GM20000 (cell line): ENCODE results near the gene DCP1A.

ENCODE experiments used
- DNase-seq: peaks from one replicate; pipeline ENCODE4 v3.0.0; 2012; ENCODE audit warnings: low spot score
- TF ChIP-seq, protein P1 (sequence below): IDR thresholded peaks from 2 replicates; pipeline ENCODE4 v1.5.1; 2012; ENCODE audit warnings: mild to moderate bottlenecking, control low read depth; ENCODE audit errors: extremely low read depth, missing control alignments

Gene DCP1A

DNA sequence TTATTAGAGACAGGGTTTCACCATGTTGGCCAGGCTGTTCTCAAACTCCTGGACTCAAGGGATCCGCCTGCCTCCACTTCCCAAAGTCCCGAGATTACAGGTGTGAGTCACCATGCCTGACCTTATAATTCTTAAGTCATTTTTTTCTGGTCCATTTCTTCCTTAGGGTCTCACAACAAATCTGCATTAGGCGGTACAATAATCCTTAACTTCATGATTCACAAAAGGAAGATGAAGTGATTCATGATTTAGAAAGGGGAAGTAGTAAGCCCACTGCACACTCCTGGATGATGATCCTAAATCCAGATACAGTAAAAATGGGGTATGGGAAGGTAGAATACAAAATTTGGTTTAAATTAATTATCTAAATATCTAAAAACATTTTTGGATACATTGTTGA lies 46.5 kb downstream of the DCP1A start:
- TF ChIP-seq, protein P1, sequence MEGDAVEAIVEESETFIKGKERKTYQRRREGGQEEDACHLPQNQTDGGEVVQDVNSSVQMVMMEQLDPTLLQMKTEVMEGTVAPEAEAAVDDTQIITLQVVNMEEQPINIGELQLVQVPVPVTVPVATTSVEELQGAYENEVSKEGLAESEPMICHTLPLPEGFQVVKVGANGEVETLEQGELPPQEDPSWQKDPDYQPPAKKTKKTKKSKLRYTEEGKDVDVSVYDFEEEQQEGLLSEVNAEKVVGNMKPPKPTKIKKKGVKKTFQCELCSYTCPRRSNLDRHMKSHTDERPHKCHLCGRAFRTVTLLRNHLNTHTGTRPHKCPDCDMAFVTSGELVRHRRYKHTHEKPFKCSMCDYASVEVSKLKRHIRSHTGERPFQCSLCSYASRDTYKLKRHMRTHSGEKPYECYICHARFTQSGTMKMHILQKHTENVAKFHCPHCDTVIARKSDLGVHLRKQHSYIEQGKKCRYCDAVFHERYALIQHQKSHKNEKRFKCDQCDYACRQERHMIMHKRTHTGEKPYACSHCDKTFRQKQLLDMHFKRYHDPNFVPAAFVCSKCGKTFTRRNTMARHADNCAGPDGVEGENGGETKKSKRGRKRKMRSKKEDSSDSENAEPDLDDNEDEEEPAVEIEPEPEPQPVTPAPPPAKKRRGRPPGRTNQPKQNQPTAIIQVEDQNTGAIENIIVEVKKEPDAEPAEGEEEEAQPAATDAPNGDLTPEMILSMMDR = no peak

DNA sequence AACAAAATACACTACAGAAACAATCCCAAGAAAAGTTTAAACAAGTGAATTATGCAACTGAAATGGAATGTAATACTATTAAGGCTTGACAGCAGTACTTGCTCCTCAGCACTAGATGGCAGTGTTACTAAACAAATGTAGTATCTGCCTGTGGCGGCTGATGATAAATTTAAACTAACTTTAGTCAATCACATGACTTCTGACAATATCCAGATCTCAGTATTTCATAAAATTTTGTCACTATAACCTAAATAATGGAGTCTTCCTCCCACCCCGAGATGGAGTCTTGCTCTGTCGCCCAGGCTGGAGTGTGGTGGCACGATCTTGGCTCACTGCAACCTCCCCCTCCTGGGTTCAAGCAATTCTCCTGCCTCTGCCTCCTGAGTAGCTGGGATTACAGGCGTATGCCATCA lies 47.7 kb downstream of the DCP1A start:
- TF ChIP-seq, protein P1 = peak; percentile 56
- peak; percentile 58 for DNase-seq

More for the DNA sequence above, 46.5 kb downstream of the DCP1A start:
- DNase-seq = no peak

GRCh38 chr3:53295410-53295809 lies 51.9 kb downstream of the DCP1A start:
- DNase-seq = no peak
- TF ChIP-seq, protein P1 = no peak

GRCh38 chr3:53293867-53294266 lies 53.5 kb downstream of the DCP1A start:
- DNase-seq = no peak
- TF ChIP-seq, protein P1 = no peak

- TF ChIP-seq, protein P1 = no peak
- no peak for DNase-seq
Observed at GRCh38 chr3:53288214-53288613, 59.1 kb downstream of the DCP1A start.

- TF ChIP-seq, protein P1 = no peak
- no peak for DNase-seq
Observed at GRCh38 chr3:53287131-53287629, 60.2 kb downstream of the DCP1A start.

DNA sequence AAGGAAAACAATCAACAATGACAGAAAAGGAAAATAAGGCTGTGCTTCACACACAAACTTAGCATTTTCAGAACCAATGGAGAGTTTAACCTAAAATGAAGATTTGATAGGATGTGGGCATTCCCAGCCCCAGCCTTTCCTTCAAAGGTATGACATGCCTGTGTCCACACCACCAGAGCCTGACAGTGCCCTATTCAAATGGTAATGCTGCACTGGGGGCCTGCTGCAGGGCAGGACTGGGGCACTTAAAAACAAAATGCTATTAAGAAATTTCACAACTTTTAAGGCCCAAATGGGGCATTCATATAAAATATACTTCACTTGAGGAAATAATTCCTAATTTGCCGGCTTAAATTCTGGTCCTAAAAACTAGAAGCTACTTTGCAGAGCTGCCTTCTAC lies 60.6 kb downstream of the DCP1A start:
- DNase-seq = no peak
- TF ChIP-seq, protein P1 = no peak
